CD14-positive monocyte (primary cell): ENCODE measurements around the gene EDARADD. TPM values are rescaled to one million over a fixed set of nuclear protein-coding genes. Genes with fewer than 3 reads are reported as not detected.

Experiments
- DNase-seq, 3 donors: peaks; one replicate each; pipeline ENCODE4 v3.0.0-alpha.2; 2011 to 2022
- H2AFZ ChIP-seq: 2 replicates; pipeline ENCODE4 v1.6.0; 2012; ENCODE audit warnings: mild to moderate bottlenecking, low read depth, low read length, inconsistent platforms; ENCODE audit not compliant: insufficient read depth, poor library complexity, severe bottlenecking
- H3K27ac ChIP-seq, 2 donors: 1 replicate in 1 of 2; 2 replicates in 1 of 2; pipeline ENCODE4 v1.5.1; 2012 to 2013; ENCODE audit warnings: low read length in 2 of 2, control low read depth in 1 of 2, inconsistent platforms in 1 of 2, low read depth in 1 of 2, mild to moderate bottlenecking in 1 of 2
- H3K27me3 ChIP-seq, 2 donors: one replicate each; pipeline versions ENCODE4 v1.6.0 to v1.6.1; 2011 to 2013; ENCODE audit warnings: low read length in 2 of 2; ENCODE audit not compliant: control insufficient read depth in 2 of 2, insufficient read depth in 2 of 2
- H3K36me3 ChIP-seq, 2 donors: replicated peaks in 1 of 2; 1 replicate in 1 of 2; 2 replicates in 1 of 2; pipeline versions ENCODE4 v1.5.1 to v1.6.1; 2012 to 2013; ENCODE audit warnings: low read length in 2 of 2, control low read depth in 1 of 2, inconsistent platforms in 1 of 2, mild to moderate bottlenecking in 1 of 2; ENCODE audit not compliant: insufficient read depth in 2 of 2, control insufficient read depth in 1 of 2
- H3K4me1 ChIP-seq, 2 donors: 1 replicate in 1 of 2; 2 replicates in 1 of 2; pipeline versions ENCODE4 v1.5.1 to v1.6.1; 2012 to 2013; ENCODE audit warnings: low read length in 2 of 2, control low read depth in 1 of 2, inconsistent platforms in 1 of 2, mild to moderate bottlenecking in 1 of 2, moderate library complexity in 1 of 2; ENCODE audit not compliant: insufficient read depth in 2 of 2, control insufficient read depth in 1 of 2
- H3K4me2 ChIP-seq: replicated peaks from 2 replicates; pipeline ENCODE3; 2012; ENCODE audit warnings: low read length, moderate library complexity, mild to moderate bottlenecking; ENCODE audit not compliant: poor library complexity, severe bottlenecking; ENCODE audit errors: extremely low read depth
- H3K4me3 ChIP-seq, 3 experiments: fragments of 200-600 bp in 1 of 3; sonication (generic) in 1 of 3; replicated peaks in 1 of 3; 1 replicate in 2 of 3; 2 replicates in 1 of 3; pipeline ENCODE4 v1.5.1; 2011 to 2013; ENCODE audit warnings: low read length in 3 of 3, mild to moderate bottlenecking in 3 of 3, control low read depth in 2 of 3, low read depth in 2 of 3, inconsistent platforms in 1 of 3, moderate library complexity in 1 of 3
- H3K79me2 ChIP-seq: 2 replicates; pipeline ENCODE4 v1.6.0; 2012; ENCODE audit warnings: mild to moderate bottlenecking, control low read depth, inconsistent platforms, low read length, moderate library complexity; ENCODE audit not compliant: insufficient read depth
- H3K9ac ChIP-seq: 2 replicates; pipeline ENCODE4 v1.6.0; 2017; ENCODE audit warnings: low read length, mild to moderate bottlenecking; ENCODE audit not compliant: insufficient read depth, poor library complexity, severe bottlenecking
- H3K9me3 ChIP-seq, 2 donors: replicated peaks in 1 of 2; 1 replicate in 1 of 2; 2 replicates in 1 of 2; pipeline versions ENCODE4 v1.5.1 to v1.6.1; 2012 to 2013; ENCODE audit warnings: low read length in 2 of 2, control low read depth in 1 of 2; ENCODE audit not compliant: control insufficient read depth in 1 of 2, insufficient read depth in 1 of 2
- H4K20me1 ChIP-seq: 2 replicates; pipeline ENCODE4 v1.6.0; 2012; ENCODE audit warnings: mild to moderate bottlenecking, low read length, control low read depth, moderate library complexity; ENCODE audit not compliant: insufficient read depth
- H3K27ac Mint-ChIP-seq, 7 donors: one replicate each; pipeline ENCODE4 v1.8.0; 2020; ENCODE audit warnings: mild to moderate bottlenecking in 7 of 7, mixed read lengths in 7 of 7, moderate library complexity in 6 of 7, inconsistent platforms in 2 of 7
- H3K27me3 Mint-ChIP-seq, 3 donors: one replicate each; pipeline ENCODE4 v1.8.0; 2021 to 2022; ENCODE audit warnings: low read depth in 3 of 3, mild to moderate bottlenecking in 3 of 3, mixed read lengths in 3 of 3, moderate library complexity in 3 of 3, inconsistent platforms in 1 of 3
- H3K36me3 Mint-ChIP-seq, 2 donors: one replicate each; pipeline ENCODE4 v1.8.0; 2020; ENCODE audit warnings: mixed read lengths in 2 of 2, inconsistent platforms in 1 of 2, mild to moderate bottlenecking in 1 of 2
- H3K4me1 Mint-ChIP-seq: one replicate; pipeline ENCODE4 v1.8.0; 2020; ENCODE audit warnings: mild to moderate bottlenecking, mixed read lengths
- H3K4me3 Mint-ChIP-seq, 2 donors: one replicate each; pipeline ENCODE4 v1.8.0; 2020; ENCODE audit warnings: mild to moderate bottlenecking in 2 of 2, mixed read lengths in 2 of 2, moderate library complexity in 1 of 2
- H3K9me3 Mint-ChIP-seq, 7 donors: one replicate each; pipeline ENCODE4 v1.8.0; 2020 to 2022; ENCODE audit warnings: mixed read lengths in 7 of 7, mild to moderate bottlenecking in 6 of 7, moderate library complexity in 6 of 7, inconsistent platforms in 2 of 7
- CTCF ChIP-seq: fragments of 200-600 bp; IDR thresholded peaks from one replicate; pipeline ENCODE4 v1.8.0; 2022; ENCODE audit warnings: antibody characterized with exemption, mild to moderate bottlenecking
- WGBS: methylation state at CpG from one replicate; pipeline ENCODE4 v1.1.5; 2013; ENCODE audit warnings: missing lambda C conversion rate; ENCODE audit not compliant: insufficient coverage; 5-methylcytosine and 5-hydroxymethylcytosine counted together
- intact Hi-C, 2 donors: fragments of 100-400 bp; cut with micrococcal nuclease; formaldehyde crosslinking; loops; one replicate each; pipeline versions ENCODE4 v1.15.0 to v1.15.1; 2023
- polyA plus RNA-seq, 3 donors: library from polyadenylated mRNA; depleted of rRNA in 1 of 3; unstranded in 2 of 3; stranded (reverse) in 1 of 3; fragments of 300-500 nt in 2 of 3; fragments of >200 nt in 1 of 3; fragmentation: Illumina TruSeq in 2 of 3; gene quantifications; 1 replicate in 2 of 3; 2 replicates in 1 of 3; pipeline ENCODE4 v1.2.3, GENCODE V29; 2012 to 2021

Gene EDARADD
- polyA plus RNA-seq, 3 donors = not detected

- peaks cover 15 to 25% of the 10 kb centered on the region in 2 donors for H3K4me1 ChIP-seq
- H3K36me3 ChIP-seq = peaks cover 25 to 26% of the 10 kb centered on the region in 2 donors
- no peaks in the 10 kb centered on the region for H3K27me3 Mint-ChIP-seq
- WGBS = 1% methylated on average over 25 of the region's 32 CpGs
- H3K4me3 Mint-ChIP-seq = peak overlapping the region; percentile 92 to 99
- intact Hi-C loops = loop anchor here (10.0 kb wide), 2 partner anchors 240 to 420 kb away; partner anchors contain the start of gene ERO1B (in 1 of the 2)
- peaks cover 60% of the 10 kb centered on the region for H3K79me2 ChIP-seq
- peak overlapping the region; percentile 98 for H3K27ac ChIP-seq
- no peak for TF ChIP-seq CTCF
- peak overlapping the region; percentile 97 for H3K9ac ChIP-seq
- peak; percentile 79 to 90 (median 86) for DNase-seq
- H4K20me1 ChIP-seq = peaks cover 25% of the 10 kb centered on the region
- peak overlapping the region; percentile 91 to 96 (median 93) for H3K4me3 ChIP-seq
- peak overlapping the region; percentile 96 to 99 (median 97) for H3K27ac Mint-ChIP-seq
- peak overlapping the region; percentile 100 for H2AFZ ChIP-seq
- H3K4me2 ChIP-seq = peak overlapping the region; percentile 98
- H3K9me3 ChIP-seq = no peaks in the 10 kb centered on the region
- H3K9me3 Mint-ChIP-seq = no peaks in the 10 kb centered on the region
- H3K36me3 Mint-ChIP-seq = peaks cover 20 to 32% of the 10 kb centered on the region in 2 donors
- no peaks in the 10 kb centered on the region for H3K27me3 ChIP-seq
- peaks cover 35% of the 10 kb centered on the region for H3K4me1 Mint-ChIP-seq
Observed at GRCh38 chr1:236524142-236524894, 130.2 kb downstream of the EDARADD start.

GRCh38 chr1:236524895-236525184 is 130.8 kb downstream of the EDARADD start:
- Histone ChIP-seq H3K9ac (peak overlapping the region; percentile 97), H3K9me3 (no peaks in the 10 kb centered on the region), H3K27me3 (no peaks in the 10 kb centered on the region), H3K4me3 (peak overlapping the region; percentile 91 to 96 (median 93)), H4K20me1 (peaks cover 30% of the 10 kb centered on the region), H3K4me1 (peaks cover 15 to 25% of the 10 kb centered on the region in 2 donors), H3K27ac (peak overlapping the region in 1 of 2 donors; percentile 98), H2AFZ (peak overlapping the region; percentile 100), H3K4me2 (peak overlapping the region; percentile 98), H3K79me2 (peaks cover 62% of the 10 kb centered on the region), H3K36me3 (peaks cover 26 to 27% of the 10 kb centered on the region in 2 donors)
- Mint-ChIP-seq H3K9me3 (no peaks in the 10 kb centered on the region), H3K4me1 (peaks cover 35% of the 10 kb centered on the region), H3K36me3 (peaks cover 20 to 32% of the 10 kb centered on the region in 2 donors), H3K27me3 (no peaks in the 10 kb centered on the region), H3K4me3 (peak overlapping the region; percentile 92 to 99), H3K27ac (peak overlapping the region; percentile 96 to 99 (median 97))
- intact Hi-C loops = loop anchor here (10.0 kb wide), 2 partner anchors 240 to 420 kb away; partner anchors contain the start of gene ERO1B (in 1 of the 2)
- DNase-seq = peak in 2 of 3 donors; percentile 62 to 87
- no peak for TF ChIP-seq CTCF
- no CpG with 5 or more reads among the region's 3 CpGs for WGBS
